MM.1S (cell line): ENCODE measurements around the gene GABRG3.

Experiments
- DNase-seq: peaks from one replicate; pipeline ENCODE4 v3.0.0-alpha.2; 2015
- H2AFZ ChIP-seq: fragments of 300-600 bp; sonication (generic); 2 replicates; pipeline ENCODE4 v1.6.0; 2016; ENCODE audit warnings: antibody characterized with exemption, low read length
- H3F3A ChIP-seq: fragments of 300-600 bp; sonication (generic); 2 replicates; pipeline ENCODE4 v1.6.1; 2016; ENCODE audit warnings: mild to moderate bottlenecking, antibody characterized with exemption, low read length, moderate library complexity, mixed read lengths; ENCODE audit not compliant: insufficient read depth
- H3K27ac ChIP-seq: fragments of 300-600 bp; sonication (generic); 2 replicates; pipeline ENCODE4 v1.5.1; 2016; ENCODE audit warnings: mild to moderate bottlenecking, low read length
- H3K27me3 ChIP-seq: fragments of 300-600 bp; sonication (generic); replicated peaks from 2 replicates; pipeline ENCODE4 v1.6.0; 2016; ENCODE audit warnings: low read length; ENCODE audit not compliant: insufficient read depth
- H3K36me3 ChIP-seq: fragments of 300-600 bp; sonication (generic); replicated peaks from 2 replicates; pipeline ENCODE4 v1.6.1; 2016; ENCODE audit warnings: mild to moderate bottlenecking, low read length, mixed read lengths; ENCODE audit not compliant: insufficient read depth
- H3K4me1 ChIP-seq: fragments of 300-600 bp; sonication (generic); 2 replicates; pipeline ENCODE4 v1.6.1; 2016; ENCODE audit warnings: low read length, mixed read lengths
- H3K4me2 ChIP-seq: fragments of 300-600 bp; sonication (generic); 2 replicates; pipeline ENCODE4 v1.6.0; 2016; ENCODE audit warnings: low read depth, low read length
- H3K4me3 ChIP-seq: fragments of 300-600 bp; sonication (generic); 2 replicates; pipeline ENCODE4 v1.5.1; 2016; ENCODE audit warnings: low read length, mixed read lengths
- H3K79me2 ChIP-seq: fragments of 300-600 bp; sonication (generic); 2 replicates; pipeline ENCODE4 v1.6.1; 2016; ENCODE audit warnings: mixed run types, low read length, mixed read lengths
- H3K9ac ChIP-seq: fragments of 300-600 bp; sonication (generic); 2 replicates; pipeline ENCODE4 v1.6.1; 2016; ENCODE audit warnings: low read length, mixed read lengths
- H3K9me2 ChIP-seq: fragments of 300-600 bp; sonication (generic); replicated peaks from 2 replicates; pipeline ENCODE4 v1.6.1; 2016; ENCODE audit warnings: mild to moderate bottlenecking, low read length, mixed read lengths; ENCODE audit not compliant: insufficient read depth
- H3K9me3 ChIP-seq: fragments of 300-600 bp; sonication (generic); replicated peaks from 2 replicates; pipeline ENCODE4 v1.6.1; 2016; ENCODE audit warnings: mild to moderate bottlenecking, low read length, mixed read lengths; ENCODE audit not compliant: insufficient read depth
- H4K20me1 ChIP-seq: fragments of 300-600 bp; sonication (generic); 2 replicates; pipeline ENCODE4 v1.6.1; 2016; ENCODE audit warnings: mild to moderate bottlenecking, low read length, moderate library complexity, mixed read lengths; ENCODE audit not compliant: insufficient read depth
- CTCF ChIP-seq: fragments of 300-600 bp; sonication (generic); IDR thresholded peaks from 2 replicates; pipeline ENCODE4 v1.5.1; 2016; ENCODE audit warnings: antibody characterized with exemption, low read length, mixed read lengths
- EZH2 ChIP-seq: fragments of 300-600 bp; sonication (generic); optimal IDR thresholded peaks from 2 replicates; pipeline ENCODE3; 2017; ENCODE audit warnings: low read depth, mild to moderate bottlenecking, antibody characterized with exemption, low read length, mixed read lengths
- EZH2phosphoT487 ChIP-seq: fragments of 300-600 bp; sonication (generic); IDR thresholded peaks from 2 replicates; pipeline ENCODE4 v1.6.1; 2018; ENCODE audit warnings: antibody characterized with exemption, low read length

The GABRG3 gene

GRCh38 chr15:27067175-27067574 lies 96.2 kb downstream of the GABRG3 start:
- Histone ChIP-seq H3K4me3 (no peak overlapping the region), H3K27me3 (no peaks in the 10 kb centered on the region), H3K36me3 (no peaks in the 10 kb centered on the region), H2AFZ (no peak overlapping the region), H3K4me2 (no peak overlapping the region), H3K27ac (no peak overlapping the region), H3K79me2 (no peaks in the 10 kb centered on the region), H3K9me2 (no peaks in the 10 kb centered on the region), H3K9me3 (no peaks in the 10 kb centered on the region), H4K20me1 (no peaks in the 10 kb centered on the region), H3K9ac (no peak overlapping the region), H3F3A (no peaks in the 10 kb centered on the region), H3K4me1 (no peaks in the 10 kb centered on the region)
- no peak for DNase-seq
- TF ChIP-seq EZH2 (no peak), EZH2phosphoT487 (no peak), CTCF (no peak)

- Histone ChIP-seq H3K4me1 (no peaks in the 10 kb centered on the region), H4K20me1 (no peaks in the 10 kb centered on the region), H2AFZ (no peak overlapping the region), H3F3A (no peaks in the 10 kb centered on the region), H3K9me3 (no peaks in the 10 kb centered on the region), H3K4me3 (no peak overlapping the region), H3K9me2 (no peaks in the 10 kb centered on the region), H3K79me2 (no peaks in the 10 kb centered on the region), H3K27ac (no peak overlapping the region), H3K4me2 (no peak overlapping the region), H3K36me3 (no peaks in the 10 kb centered on the region), H3K9ac (no peak overlapping the region), H3K27me3 (no peaks in the 10 kb centered on the region)
- TF ChIP-seq CTCF (no peak), EZH2phosphoT487 (no peak), EZH2 (no peak)
- DNase-seq = no peak
Measured at GRCh38 chr15:27070841-27071240, 99.9 kb downstream of the GABRG3 start.

- no peak overlapping the region for H3K4me2 ChIP-seq
- DNase-seq = no peak
- H3K9me3 ChIP-seq = no peaks in the 10 kb centered on the region
- H2AFZ ChIP-seq = no peak overlapping the region
- H3K9ac ChIP-seq = no peak overlapping the region
- no peaks in the 10 kb centered on the region for H3F3A ChIP-seq
- H3K27ac ChIP-seq = no peak overlapping the region
- no peaks in the 10 kb centered on the region for H3K4me1 ChIP-seq
- H3K36me3 ChIP-seq = no peaks in the 10 kb centered on the region
- no peaks in the 10 kb centered on the region for H3K79me2 ChIP-seq
- no peak for TF ChIP-seq EZH2
- TF ChIP-seq CTCF = no peak
- TF ChIP-seq EZH2phosphoT487 = no peak
- H3K27me3 ChIP-seq = no peaks in the 10 kb centered on the region
- no peak overlapping the region for H3K4me3 ChIP-seq
- H3K9me2 ChIP-seq = no peaks in the 10 kb centered on the region
- H4K20me1 ChIP-seq = no peaks in the 10 kb centered on the region
Measured at GRCh38 chr15:27074179-27074578, 103.2 kb downstream of the GABRG3 start.
